Measurements from ENCODE around the gene CENPH. TPM values are rescaled to one million over a fixed set of nuclear protein-coding genes. Genes with fewer than 3 reads are reported as not detected.
"Not testable (repeated sequence)": the region's sequence is repeated elsewhere in the genome, so short reads cannot be mapped to it uniquely, and the experiment has no call there.

The CENPH gene
- total RNA-seq, 1 experiment from 2014 or later = 79.0 TPM

DNA sequence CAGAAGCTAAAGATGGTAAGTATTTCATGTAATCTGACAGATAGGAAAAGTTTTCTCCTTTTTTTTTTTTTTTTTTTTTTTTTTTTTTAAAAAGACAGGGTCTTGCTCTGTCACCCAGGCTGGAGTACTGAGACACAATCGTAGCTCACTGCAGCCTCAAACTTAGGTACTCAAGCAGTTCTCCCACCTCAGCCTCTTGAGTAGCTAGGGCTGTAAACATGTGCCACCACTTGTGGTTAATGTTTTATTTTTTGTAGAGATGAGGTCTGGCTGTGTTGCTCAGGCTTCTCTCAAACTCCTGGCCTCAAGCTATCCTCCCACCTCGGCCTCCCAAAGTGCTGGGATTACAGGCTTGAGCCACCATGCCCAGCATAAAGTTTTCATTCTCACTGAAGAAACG, 63.1 kb downstream of the CENPH start:
- no peak for DNase-seq (ENCODE audit: low spot score)
- Mint-ChIP-seq H3K36me3 (peaks cover 17% of the 10 kb centered on the region), H3K4me1 (no peaks in the 10 kb centered on the region), H3K4me3 (no peak overlapping the region), H3K27me3 (ENCODE audit: low read depth) (no peaks in the 10 kb centered on the region), H3K27ac (no peak overlapping the region), H3K9me3 (no peaks in the 10 kb centered on the region)
- TF ChIP-seq, protein P1, sequence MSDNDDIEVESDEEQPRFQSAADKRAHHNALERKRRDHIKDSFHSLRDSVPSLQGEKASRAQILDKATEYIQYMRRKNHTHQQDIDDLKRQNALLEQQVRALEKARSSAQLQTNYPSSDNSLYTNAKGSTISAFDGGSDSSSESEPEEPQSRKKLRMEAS (CRISPR knock-in tag; IDR thresholded peaks at IDR 0.05) = no peak
- TF ChIP-seq, protein P2, sequence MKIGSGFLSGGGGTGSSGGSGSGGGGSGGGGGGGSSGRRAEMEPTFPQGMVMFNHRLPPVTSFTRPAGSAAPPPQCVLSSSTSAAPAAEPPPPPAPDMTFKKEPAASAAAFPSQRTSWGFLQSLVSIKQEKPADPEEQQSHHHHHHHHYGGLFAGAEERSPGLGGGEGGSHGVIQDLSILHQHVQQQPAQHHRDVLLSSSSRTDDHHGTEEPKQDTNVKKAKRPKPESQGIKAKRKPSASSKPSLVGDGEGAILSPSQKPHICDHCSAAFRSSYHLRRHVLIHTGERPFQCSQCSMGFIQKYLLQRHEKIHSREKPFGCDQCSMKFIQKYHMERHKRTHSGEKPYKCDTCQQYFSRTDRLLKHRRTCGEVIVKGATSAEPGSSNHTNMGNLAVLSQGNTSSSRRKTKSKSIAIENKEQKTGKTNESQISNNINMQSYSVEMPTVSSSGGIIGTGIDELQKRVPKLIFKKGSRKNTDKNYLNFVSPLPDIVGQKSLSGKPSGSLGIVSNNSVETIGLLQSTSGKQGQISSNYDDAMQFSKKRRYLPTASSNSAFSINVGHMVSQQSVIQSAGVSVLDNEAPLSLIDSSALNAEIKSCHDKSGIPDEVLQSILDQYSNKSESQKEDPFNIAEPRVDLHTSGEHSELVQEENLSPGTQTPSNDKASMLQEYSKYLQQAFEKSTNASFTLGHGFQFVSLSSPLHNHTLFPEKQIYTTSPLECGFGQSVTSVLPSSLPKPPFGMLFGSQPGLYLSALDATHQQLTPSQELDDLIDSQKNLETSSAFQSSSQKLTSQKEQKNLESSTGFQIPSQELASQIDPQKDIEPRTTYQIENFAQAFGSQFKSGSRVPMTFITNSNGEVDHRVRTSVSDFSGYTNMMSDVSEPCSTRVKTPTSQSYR (CRISPR knock-in tag; IDR thresholded peaks at IDR 0.05) = no peak
- no peak for TF ChIP-seq JUN (CRISPR knock-in tag; IDR thresholded peaks at IDR 0.05)
- TF ChIP-seq, protein P3, sequence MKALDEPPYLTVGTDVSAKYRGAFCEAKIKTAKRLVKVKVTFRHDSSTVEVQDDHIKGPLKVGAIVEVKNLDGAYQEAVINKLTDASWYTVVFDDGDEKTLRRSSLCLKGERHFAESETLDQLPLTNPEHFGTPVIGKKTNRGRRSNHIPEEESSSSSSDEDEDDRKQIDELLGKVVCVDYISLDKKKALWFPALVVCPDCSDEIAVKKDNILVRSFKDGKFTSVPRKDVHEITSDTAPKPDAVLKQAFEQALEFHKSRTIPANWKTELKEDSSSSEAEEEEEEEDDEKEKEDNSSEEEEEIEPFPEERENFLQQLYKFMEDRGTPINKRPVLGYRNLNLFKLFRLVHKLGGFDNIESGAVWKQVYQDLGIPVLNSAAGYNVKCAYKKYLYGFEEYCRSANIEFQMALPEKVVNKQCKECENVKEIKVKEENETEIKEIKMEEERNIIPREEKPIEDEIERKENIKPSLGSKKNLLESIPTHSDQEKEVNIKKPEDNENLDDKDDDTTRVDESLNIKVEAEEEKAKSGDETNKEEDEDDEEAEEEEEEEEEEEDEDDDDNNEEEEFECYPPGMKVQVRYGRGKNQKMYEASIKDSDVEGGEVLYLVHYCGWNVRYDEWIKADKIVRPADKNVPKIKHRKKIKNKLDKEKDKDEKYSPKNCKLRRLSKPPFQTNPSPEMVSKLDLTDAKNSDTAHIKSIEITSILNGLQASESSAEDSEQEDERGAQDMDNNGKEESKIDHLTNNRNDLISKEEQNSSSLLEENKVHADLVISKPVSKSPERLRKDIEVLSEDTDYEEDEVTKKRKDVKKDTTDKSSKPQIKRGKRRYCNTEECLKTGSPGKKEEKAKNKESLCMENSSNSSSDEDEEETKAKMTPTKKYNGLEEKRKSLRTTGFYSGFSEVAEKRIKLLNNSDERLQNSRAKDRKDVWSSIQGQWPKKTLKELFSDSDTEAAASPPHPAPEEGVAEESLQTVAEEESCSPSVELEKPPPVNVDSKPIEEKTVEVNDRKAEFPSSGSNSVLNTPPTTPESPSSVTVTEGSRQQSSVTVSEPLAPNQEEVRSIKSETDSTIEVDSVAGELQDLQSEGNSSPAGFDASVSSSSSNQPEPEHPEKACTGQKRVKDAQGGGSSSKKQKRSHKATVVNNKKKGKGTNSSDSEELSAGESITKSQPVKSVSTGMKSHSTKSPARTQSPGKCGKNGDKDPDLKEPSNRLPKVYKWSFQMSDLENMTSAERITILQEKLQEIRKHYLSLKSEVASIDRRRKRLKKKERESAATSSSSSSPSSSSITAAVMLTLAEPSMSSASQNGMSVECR (CRISPR knock-in tag; IDR thresholded peaks at IDR 0.05; ENCODE audit: borderline replicate concordance) = no peak
- no peak for TF ChIP-seq NFYB (CRISPR knock-in tag; conservative IDR thresholded peaks at IDR 0.05; ENCODE audit: low read depth)
- POLR2A ChIA-PET = interaction anchor here (0.6 kb wide), 1 partner anchor 69 kb away, joined by 3 read pairs; no protein-coding TSS in a partner anchor
- ATAC-seq = no peak
- CTCF ChIA-PET = interaction anchor here (1.9 kb wide), 1 partner anchor 13 kb away, joined by 6 read pairs; no protein-coding TSS in a partner anchor

DNA sequence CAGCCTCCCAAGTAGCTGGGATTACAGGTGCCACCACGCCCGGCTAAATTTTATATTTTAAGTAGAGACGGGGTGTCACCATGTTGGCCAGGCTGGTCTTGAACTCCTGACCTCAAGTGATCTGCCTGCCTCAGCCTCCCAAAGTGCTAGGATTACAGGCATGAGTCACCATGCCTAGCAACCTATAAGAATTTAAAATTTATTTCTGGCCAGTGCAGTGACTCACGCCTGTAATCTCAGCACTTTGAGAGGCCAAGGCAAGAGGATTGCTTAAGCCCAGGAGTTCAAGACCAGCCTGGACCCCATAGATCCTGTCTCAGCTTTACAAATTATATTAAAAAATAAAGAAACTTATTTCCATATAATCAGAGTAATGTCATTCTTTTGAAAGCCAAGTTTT, 66.6 kb downstream of the CENPH start:
- POLR2A ChIA-PET; DNase-seq (ENCODE audit: low spot score); H3K4me1 Mint-ChIP-seq; H3K4me3 Mint-ChIP-seq; H3K27me3 Mint-ChIP-seq (ENCODE audit: low read depth); ATAC-seq; H3K9me3 Mint-ChIP-seq; H3K27ac Mint-ChIP-seq: not testable (repeated sequence)
- peaks cover 47% of the 10 kb centered on the region for H3K36me3 Mint-ChIP-seq
- CTCF ChIA-PET = interaction anchor here (3.6 kb wide), 1 partner anchor 10 kb away, joined by 12 read pairs; no protein-coding TSS in a partner anchor

DNA sequence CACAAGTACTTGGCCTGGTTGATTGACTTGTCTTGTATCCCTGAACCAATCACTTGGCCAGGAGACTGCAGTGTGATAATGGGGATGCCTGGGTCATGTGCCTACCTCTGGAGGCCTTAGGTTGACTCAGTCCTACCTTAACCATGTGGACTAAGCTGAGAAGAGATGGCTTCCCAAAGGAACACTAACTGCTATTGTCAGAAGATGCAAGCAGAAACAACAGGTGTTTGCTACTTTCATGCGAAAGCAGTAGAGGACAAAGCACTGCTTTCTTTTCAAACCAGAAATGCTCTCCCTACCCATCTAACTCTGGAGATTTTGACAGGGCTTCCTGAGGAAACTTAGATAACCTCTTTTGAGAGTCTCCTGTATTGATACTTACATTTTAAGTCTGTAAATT, 68.2 kb downstream of the CENPH start:
- Mint-ChIP-seq H3K36me3 (peaks cover 60% of the 10 kb centered on the region), H3K9me3 (no peaks in the 10 kb centered on the region), H3K4me1 (no peaks in the 10 kb centered on the region), H3K27me3 (ENCODE audit: low read depth) (no peaks in the 10 kb centered on the region), H3K4me3 (no peak overlapping the region), H3K27ac (peak overlapping the region; percentile 8; the same call in 1 of the 2 replicates)
- ChIA-PET CTCF (interaction anchor here (3.6 kb wide), 1 partner anchor 8 kb away, joined by 12 read pairs; no protein-coding TSS in a partner anchor), POLR2A (no interaction called here)
- no peak for ATAC-seq
- TF ChIP-seq, protein P2 (CRISPR knock-in tag; IDR thresholded peaks at IDR 0.05) = no peak
- TF ChIP-seq, protein P4, sequence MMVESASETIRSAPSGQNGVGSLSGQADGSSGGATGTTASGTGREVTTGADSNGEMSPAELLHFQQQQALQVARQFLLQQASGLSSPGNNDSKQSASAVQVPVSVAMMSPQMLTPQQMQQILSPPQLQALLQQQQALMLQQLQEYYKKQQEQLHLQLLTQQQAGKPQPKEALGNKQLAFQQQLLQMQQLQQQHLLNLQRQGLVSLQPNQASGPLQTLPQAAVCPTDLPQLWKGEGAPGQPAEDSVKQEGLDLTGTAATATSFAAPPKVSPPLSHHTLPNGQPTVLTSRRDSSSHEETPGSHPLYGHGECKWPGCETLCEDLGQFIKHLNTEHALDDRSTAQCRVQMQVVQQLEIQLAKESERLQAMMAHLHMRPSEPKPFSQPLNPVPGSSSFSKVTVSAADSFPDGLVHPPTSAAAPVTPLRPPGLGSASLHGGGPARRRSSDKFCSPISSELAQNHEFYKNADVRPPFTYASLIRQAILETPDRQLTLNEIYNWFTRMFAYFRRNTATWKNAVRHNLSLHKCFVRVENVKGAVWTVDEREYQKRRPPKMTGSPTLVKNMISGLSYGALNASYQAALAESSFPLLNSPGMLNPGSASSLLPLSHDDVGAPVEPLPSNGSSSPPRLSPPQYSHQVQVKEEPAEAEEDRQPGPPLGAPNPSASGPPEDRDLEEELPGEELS (CRISPR knock-in tag; IDR thresholded peaks at IDR 0.05) = no peak
- TF ChIP-seq, protein P5, sequence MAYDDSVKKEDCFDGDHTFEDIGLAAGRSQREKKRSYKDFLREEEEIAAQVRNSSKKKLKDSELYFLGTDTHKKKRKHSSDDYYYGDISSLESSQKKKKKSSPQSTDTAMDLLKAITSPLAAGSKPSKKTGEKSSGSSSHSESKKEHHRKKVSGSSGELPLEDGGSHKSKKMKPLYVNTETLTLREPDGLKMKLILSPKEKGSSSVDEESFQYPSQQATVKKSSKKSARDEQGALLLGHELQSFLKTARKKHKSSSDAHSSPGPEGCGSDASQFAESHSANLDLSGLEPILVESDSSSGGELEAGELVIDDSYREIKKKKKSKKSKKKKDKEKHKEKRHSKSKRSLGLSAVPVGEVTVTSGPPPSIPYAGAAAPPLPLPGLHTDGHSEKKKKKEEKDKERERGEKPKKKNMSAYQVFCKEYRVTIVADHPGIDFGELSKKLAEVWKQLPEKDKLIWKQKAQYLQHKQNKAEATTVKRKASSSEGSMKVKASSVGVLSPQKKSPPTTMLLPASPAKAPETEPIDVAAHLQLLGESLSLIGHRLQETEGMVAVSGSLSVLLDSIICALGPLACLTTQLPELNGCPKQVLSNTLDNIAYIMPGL (CRISPR knock-in tag; IDR thresholded peaks at IDR 0.05) = no peak
- no peak for TF ChIP-seq CREB1 (CRISPR knock-in tag; IDR thresholded peaks at IDR 0.05)
- no peak for DNase-seq (ENCODE audit: low spot score)

All from WTC11 (cell line).